Prostate gland (tissue), 2 donors: Measurements from ENCODE around the gene RPL29.

Experiments
- POLR2A ChIP-seq: fragments of 450-650 bp; IDR thresholded peaks from one replicate; pipeline ENCODE4 v1.6.1; 2016; ENCODE audit warnings: antibody characterized with exemption, mild to moderate bottlenecking
- TF ChIP-seq, protein P1 (sequence below), 4 experiments: fragments of 200-600 bp in 2 of 4; fragments of 450-650 bp in 2 of 4; sonication (generic) in 2 of 4; IDR thresholded peaks; 1 replicate in 3 of 4; 2 replicates in 1 of 4; pipeline ENCODE4 v1.5.1; 2016 to 2019; ENCODE audit warnings: antibody characterized with exemption in 4 of 4, mild to moderate bottlenecking in 2 of 4, moderate library complexity in 2 of 4

DNA sequence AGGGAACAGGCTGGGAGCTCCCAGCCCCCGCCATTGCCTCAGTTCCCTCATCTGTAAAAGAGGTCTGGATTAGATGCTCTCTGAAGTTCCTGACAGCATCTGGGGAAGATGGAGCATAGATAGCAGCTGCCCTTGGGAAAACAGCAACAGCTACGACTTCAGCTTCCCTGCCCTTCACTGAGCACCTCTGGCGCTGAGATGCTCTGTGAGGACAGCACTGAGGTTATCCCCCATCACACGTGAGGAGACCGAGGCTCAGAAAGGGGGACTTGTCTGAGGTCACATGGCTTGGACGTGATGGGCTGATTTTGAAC is 11.1 kb upstream of the RPL29 start:
- TF ChIP-seq, protein P1, sequence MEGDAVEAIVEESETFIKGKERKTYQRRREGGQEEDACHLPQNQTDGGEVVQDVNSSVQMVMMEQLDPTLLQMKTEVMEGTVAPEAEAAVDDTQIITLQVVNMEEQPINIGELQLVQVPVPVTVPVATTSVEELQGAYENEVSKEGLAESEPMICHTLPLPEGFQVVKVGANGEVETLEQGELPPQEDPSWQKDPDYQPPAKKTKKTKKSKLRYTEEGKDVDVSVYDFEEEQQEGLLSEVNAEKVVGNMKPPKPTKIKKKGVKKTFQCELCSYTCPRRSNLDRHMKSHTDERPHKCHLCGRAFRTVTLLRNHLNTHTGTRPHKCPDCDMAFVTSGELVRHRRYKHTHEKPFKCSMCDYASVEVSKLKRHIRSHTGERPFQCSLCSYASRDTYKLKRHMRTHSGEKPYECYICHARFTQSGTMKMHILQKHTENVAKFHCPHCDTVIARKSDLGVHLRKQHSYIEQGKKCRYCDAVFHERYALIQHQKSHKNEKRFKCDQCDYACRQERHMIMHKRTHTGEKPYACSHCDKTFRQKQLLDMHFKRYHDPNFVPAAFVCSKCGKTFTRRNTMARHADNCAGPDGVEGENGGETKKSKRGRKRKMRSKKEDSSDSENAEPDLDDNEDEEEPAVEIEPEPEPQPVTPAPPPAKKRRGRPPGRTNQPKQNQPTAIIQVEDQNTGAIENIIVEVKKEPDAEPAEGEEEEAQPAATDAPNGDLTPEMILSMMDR (IDR thresholded peaks at IDR 0.05): no peak
- no peak for TF ChIP-seq POLR2A
